Fibroblast of pulmonary artery (primary cell): ENCODE measurements around the gene FYB1.

Experiments used
- DNase-seq: peaks from one replicate; pipeline ENCODE4 v3.0.0-alpha.2; 2010; ENCODE audit warnings: low read depth
- H3K4me3 ChIP-seq: replicated peaks from 2 replicates; pipeline ENCODE4 v1.5.1; 2011; ENCODE audit warnings: low read depth, mild to moderate bottlenecking, control low read depth, low read length, moderate library complexity
- CTCF ChIP-seq: IDR thresholded peaks from 2 replicates; pipeline ENCODE4 v1.5.1; 2011; ENCODE audit warnings: mild to moderate bottlenecking, control low read depth, low read length, inconsistent platforms; ENCODE audit errors: missing control alignments

FYB1 gene

GRCh38 chr5:39130716-39131115 lies 88.6 kb downstream of the FYB1 start:
- DNase-seq: no peak
- TF ChIP-seq CTCF: no peak
- no peak overlapping the region for H3K4me3 ChIP-seq

- no peak overlapping the region for H3K4me3 ChIP-seq
- TF ChIP-seq CTCF: no peak
- DNase-seq: no peak
These were observed 97.4 kb downstream of the FYB1 start for GRCh38 chr5:39121922-39122321.

- H3K4me3 ChIP-seq: no peak overlapping the region
- no peak for DNase-seq
- no peak for TF ChIP-seq CTCF
These were observed 98.0 kb downstream of the FYB1 start for GRCh38 chr5:39121315-39121714.

- no peak overlapping the region for H3K4me3 ChIP-seq
- no peak for TF ChIP-seq CTCF
- DNase-seq: no peak
These were observed 99.3 kb downstream of the FYB1 start for GRCh38 chr5:39120052-39120420.

GRCh38 chr5:39119404-39120051 lies 99.8 kb downstream of the FYB1 start:
- no peak overlapping the region for H3K4me3 ChIP-seq
- TF ChIP-seq CTCF: no peak
- peak; percentile 47 for DNase-seq

- TF ChIP-seq CTCF: no peak
- H3K4me3 ChIP-seq: no peak overlapping the region
- no peak for DNase-seq
These were observed 100.7 kb downstream of the FYB1 start for GRCh38 chr5:39118638-39119037.

GRCh38 chr5:39117401-39117800 lies 102.0 kb downstream of the FYB1 start:
- peak; percentile 40 for DNase-seq
- no peak overlapping the region for H3K4me3 ChIP-seq
- no peak for TF ChIP-seq CTCF
